Activated naive CD4-positive, alpha-beta T cell (primary cell): ENCODE results near the gene GRIN3B.

Experiments
- DNase-seq, 4 experiments: peaks; one replicate each; lab custom pipeline; 2025; lab: John Stamatoyannopoulos, UW

Gene GRIN3B

DNA sequence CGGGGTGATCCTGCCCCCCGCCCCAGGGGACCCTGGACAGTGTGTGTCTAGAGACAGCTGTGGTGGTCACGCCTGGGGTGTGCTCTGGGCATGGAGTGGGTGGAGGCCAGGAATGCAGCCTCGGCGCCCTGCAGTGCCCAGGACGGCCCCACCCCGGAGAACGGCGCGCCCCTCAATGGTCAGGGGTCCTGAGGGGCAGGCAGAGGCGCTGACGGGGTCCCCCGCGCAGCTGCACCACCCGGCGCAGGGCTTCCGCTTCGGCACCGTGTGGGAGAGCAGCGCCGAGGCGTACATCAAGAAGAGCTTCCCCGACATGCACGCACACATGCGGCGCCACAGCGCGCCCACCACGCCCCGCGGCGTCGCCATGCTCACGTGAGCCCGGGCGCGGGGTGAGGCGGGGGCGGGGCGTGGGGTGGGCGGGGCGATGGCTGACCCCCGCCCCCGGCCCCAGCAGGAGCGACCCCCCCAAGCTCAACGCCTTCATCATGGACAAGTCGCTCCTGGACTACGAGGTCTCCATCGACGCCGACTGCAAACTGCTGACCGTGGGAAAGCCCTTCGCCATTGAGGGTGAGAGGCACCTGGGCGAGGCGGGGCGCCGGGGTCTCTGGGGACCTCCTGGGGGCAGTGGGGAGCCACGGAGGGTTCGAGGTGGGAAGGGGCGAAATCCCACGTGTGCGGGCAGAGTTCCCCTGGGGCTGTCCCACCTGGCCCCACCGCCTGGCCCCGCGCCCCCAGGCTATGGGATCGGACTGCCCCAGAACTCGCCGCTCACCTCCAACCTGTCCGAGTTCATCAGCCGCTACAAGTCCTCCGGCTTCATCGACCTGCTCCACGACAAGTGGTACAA lies 7.4 kb downstream of the GRIN3B start:
- no peak for DNase-seq

DNA sequence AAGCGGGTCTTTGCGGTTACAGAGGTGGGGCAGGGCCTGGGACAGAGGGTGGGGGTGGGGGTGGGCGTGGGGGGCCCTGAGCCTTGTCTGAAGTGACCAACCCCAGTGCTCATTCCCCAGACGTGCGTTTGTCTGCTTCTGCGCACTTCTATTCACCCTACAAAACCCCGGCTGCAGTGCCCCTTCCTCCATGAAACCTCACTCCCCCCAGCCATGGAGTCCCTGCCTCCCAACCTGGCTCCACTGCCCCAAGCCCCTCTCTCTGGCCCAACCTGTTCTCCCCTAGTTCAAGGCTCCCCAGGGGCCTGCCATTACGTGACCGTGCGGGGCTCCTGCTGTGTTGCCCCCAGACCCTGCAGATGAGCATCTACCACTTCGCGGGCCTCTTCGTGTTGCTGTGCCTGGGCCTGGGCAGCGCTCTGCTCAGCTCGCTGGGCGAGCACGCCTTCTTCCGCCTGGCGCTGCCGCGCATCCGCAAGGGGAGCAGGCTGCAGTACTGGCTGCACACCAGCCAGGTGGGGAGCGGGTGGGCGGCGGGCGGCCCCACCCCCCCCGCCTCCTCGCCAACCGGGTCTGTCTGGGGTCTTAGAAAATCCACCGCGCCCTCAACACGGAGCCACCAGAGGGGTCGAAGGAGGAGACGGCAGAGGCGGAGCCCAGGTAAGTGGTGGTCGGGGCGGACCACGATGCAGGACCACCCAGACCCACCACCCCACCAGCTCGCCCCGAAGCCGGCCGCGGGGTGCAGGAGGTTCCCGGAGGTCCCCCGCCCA lies 8.2 kb downstream of the GRIN3B start:
- no peak for DNase-seq

- no peak for DNase-seq
These were observed 9.1 kb downstream of the GRIN3B start for GRCh38 chr19:1009041-1009980.

DNA sequence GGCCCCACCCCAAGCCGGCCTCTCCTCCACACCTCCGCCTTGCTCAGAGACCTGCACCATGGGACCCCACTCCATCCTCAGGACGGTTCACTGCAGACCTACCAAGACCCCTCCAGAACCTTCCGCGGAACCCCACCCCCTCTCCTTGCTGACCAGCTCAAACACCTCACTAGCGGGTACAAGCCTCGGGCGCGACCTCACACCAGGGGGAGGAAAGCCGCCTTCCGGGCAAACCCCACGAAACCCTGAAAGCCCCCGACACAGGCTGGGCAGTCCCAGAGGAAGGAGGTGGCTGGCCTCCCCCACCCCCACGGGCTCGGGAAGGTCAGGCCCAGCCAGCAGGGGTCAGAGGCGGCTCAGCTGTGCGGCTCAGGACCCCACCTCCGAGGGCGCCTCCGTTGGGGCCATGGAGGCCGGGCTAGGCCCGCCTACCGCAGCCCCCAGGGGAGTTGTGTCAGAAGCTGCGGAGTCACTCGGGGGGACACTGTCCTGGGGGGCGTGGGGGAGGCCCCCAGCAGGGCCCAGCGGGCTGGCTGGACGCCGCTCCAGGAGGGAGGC lies 9.8 kb downstream of the GRIN3B start:
- no peak for DNase-seq

GRCh38 chr19:1010586-1011510 lies 10.6 kb downstream of the GRIN3B start:
- DNase-seq = no peak

DNA sequence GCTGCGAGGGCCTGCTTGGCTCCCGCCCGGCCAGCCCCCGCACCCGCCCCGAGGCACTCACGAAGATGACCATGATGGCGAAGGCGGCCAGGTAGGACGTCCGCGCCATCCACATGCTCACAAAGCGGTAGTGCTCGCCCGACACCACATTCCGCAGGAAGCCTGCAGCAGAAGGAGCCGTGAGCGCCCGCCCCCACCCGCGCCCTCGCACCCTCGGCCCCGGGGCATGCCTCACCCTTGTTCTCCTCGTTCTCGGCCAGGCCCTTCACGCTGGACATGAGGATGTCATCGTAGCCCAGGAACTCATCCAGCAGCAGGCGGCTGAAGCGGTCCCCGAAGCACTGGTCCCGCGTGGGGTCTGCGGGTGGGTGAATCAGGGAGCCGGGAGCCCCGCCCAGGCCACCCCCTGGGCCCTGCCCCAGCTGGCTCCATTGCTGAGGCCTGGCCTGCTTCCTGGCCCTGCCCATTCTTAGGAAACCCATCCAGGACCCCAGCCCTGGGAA lies 11.7 kb downstream of the GRIN3B start:
- DNase-seq = no peak

DNA sequence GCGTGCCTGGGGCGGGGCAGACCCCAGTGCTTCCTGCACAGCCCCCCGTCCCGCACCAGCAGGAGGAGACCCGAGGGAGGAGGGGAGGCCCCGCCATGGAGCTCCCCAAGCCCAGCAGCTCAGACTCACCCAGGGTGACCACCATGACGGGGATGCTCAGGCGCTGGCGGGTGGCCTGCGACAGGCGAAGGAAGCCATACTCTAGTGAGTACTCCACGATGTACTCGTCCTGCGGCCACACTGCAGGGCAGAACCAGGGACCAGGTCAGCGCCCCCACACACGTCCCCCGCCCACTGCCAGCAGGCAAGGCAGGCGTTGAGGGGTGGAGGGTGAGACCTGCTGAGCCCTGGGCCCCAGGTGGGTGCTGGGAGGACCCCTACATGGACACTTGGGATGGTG lies 12.1 kb downstream of the GRIN3B start:
- DNase-seq = no peak

- DNase-seq = no peak
These were observed 13.0 kb downstream of the GRIN3B start for GRCh38 chr19:1013218-1013617.

DNA sequence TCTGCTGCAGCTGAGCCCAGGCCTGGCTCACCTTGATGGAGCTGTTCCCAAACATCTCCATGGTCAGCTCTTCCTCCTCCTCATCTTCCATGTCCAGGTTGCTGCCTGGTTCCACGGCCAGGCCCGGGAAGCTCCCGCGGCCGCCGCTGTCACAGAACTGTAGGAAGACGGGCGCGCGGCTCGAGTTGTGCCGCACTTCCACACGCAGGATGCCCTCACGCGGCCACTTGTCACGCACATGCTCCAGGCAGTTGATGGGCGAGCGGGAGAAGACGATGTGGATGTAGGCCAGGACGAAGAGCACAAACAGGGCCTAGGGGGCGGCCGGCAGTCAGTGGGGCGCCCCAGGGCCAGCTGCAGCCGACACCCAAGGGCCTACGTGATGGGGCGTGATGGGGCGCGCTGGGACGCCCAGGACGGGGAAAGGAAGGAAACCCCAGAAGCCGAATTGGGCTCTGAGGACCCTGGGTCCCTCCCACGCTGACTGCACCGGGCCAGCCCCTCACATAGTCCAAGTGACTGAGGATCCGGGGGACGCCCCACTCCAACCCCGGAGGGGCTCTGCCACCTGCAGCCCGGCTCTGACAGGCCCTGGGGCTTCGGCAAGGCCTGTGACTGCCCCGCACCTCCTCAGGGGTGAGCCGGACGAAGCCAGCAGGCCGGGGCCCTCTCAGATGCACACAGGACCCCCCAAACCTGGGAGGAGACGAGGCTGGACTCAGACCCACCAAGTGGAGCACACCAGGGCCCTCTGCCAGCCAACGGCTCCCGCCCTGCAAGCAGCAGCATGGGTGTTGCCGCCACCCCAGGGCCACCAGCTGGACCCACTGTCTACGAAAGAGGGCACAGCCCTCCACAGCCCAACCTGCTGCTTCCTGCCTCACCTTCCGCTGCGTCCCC lies 14.2 kb downstream of the GRIN3B start:
- no peak for DNase-seq

- no peak for DNase-seq
These were observed 15.0 kb downstream of the GRIN3B start for GRCh38 chr19:1015061-1015781.

GRCh38 chr19:1015782-1016646 lies 15.8 kb downstream of the GRIN3B start:
- no peak for DNase-seq

DNA sequence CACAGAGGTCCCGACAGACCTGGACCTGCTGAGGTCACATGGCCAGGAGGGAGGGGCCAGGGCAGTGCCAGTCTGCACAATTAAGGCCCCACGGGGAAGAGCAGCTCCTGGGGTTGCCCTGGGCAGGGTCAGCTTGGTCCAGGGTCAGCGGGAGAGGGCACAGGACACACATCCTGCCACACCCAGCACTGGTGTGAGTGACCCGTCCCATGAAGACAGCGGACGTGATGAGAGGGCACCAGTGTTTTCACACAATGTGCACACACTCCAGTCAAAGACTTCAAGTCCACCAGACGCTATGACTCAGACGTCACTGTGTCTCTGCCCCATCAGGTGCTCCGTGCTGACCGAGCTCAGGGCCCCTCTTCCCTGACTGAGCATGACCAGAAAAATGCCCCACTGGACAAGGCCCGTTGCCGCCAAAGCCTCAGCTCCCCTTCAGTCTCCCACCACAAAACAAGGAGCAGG lies 16.5 kb downstream of the GRIN3B start:
- DNase-seq = no peak

DNA sequence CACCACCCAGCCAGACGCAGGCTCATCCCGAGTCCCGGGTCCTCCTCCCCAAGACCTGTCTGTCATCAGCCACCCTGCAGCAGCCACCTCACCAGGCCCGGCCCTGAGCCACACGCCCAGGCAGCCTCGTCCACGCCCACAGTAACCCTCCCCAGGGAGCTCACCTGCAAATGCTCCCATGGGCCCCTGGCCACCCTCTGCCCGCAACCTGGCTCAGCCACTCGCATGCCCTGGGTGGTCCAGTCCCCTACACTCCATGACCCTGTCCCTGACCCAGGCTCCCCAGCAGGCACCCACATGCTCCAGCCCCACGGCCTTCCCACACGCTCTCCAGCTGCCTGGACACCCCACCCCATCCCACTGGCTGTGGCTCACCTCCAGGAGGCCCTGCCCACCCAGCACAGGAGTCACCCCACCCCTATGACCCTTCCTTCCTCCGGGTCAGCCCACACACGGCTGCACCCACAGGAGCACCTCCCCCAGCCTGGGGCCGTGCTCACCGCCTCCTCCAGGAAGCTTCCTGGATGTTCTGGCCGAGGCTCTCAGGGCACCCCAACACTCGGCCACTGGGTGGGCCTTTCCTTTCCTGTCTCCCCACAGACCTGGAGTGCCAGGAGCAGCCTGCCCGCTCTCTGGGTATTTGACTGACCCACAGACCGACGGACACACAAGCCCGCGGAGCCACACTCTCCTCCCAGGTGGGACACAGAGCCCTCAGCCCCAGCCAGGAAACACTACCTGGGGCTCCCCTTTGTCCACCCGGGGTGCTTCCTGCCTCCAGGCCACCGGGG lies 17.1 kb downstream of the GRIN3B start:
- DNase-seq = no peak

DNA sequence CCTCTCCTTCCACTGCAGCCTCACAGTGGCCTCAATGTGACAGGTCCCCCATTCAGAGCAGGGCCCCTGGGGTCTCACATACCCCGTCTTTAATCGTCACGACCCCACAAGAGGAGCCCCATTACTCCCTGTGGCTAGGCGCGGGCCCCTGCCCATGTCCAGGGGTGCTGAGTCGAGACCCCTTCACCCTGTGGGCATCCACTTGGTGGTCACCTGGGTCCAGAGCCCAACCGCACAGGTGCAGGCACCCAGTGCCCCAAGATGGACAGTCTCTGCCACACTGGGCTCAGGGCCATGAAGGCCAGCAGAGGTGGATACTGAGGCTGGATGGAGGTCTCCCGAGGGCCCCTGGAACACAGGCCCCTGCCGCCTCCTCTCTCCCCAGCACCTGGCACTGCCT lies 17.7 kb downstream of the GRIN3B start:
- DNase-seq = no peak

DNA sequence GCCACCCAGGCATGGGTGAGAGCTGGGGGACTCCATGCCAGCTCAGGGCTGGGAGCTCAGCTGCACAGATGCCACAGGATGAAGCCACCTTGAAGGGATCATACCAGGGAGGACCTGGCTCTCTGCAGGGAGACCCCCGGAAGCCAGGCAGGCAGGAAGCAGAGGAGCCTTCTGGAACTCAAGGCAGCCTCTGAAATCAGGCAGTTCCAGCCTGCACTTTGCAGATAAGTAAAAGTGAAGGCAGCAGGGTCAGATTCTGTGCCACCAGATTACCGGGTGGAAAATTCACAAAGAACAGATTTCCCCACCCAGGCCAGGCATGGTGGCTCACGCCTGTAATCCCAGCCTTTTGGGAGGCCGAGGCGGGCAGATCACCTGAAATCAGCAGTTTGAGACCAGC lies 18.2 kb downstream of the GRIN3B start:
- DNase-seq = no peak

DNA sequence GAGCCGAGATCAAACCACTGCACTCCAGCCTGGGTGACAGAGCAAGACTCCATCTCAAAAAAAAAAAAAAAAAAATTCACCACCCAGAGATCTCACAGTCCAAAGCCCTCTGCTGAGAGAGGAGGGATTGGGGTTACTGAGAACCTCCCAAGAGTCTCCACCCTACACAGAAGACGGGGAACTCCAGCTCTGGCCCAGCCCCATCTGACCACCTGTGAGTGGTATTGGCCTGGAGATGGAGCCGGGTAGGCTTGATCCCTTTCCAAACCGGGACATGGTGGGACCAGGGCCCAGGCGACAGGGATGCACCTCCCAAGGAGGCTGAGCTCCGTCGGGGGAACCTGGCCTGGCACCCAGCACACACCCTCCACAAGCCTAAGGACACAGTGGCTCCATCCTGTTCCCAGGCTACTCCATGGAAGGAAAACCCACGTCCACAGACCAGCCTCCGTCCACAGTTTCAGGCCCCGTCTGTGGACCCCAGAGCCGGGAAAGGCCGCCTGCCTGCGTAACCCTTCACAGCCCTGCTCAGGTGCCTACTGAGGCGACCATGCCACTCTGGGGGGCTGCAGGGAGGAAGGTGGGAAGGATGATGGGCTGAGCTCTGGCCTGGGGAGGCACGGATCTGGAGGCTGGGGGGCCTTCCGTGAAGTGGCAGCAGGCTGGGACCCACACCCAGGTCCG lies 18.9 kb downstream of the GRIN3B start:
- DNase-seq = no peak
